ENCODE measurements around the gene POC1A.

POC1A gene

GRCh38 chr3:52176951-52177700, 22.9 kb upstream of the POC1A start:
- no peaks in the 10 kb centered on the region for H3K27me3 ChIP-seq (ENCODE audit: insufficient read depth, insufficient read length)
- H3K9me3 ChIP-seq (ENCODE audit: insufficient read depth, low read length), result no peaks in the 10 kb centered on the region
- H3K9ac ChIP-seq (ENCODE audit: insufficient read length, low read depth), result no peak overlapping the region
- no peak for DNase-seq (ENCODE audit: low read depth, low spot score)
- H3K4me1 ChIP-seq (ENCODE audit: insufficient read depth, insufficient read length), result peaks cover 18% of the 10 kb centered on the region
- TF ChIP-seq YY1 (IDR thresholded peaks at IDR 0.05; ENCODE audit: insufficient read depth, insufficient read length), result no peak
- no peak for TF ChIP-seq SUZ12 (IDR thresholded peaks at IDR 0.05; ENCODE audit: extremely low read depth, insufficient read depth, insufficient read length)
- TF ChIP-seq ZNF274 (IDR thresholded peaks at IDR 0.05; ENCODE audit: low read depth, low read length), result no peak
- no peak overlapping the region for H3K4me3 ChIP-seq (ENCODE audit: insufficient read length, low read depth)
- H3K36me3 ChIP-seq (ENCODE audit: insufficient read depth, insufficient read length, low read length), result no peaks in the 10 kb centered on the region

- no peak overlapping the region for H3K9ac ChIP-seq (ENCODE audit: insufficient read length, low read depth)
- no peaks in the 10 kb centered on the region for H3K27me3 ChIP-seq (ENCODE audit: insufficient read depth, insufficient read length)
- H3K9me3 ChIP-seq (ENCODE audit: insufficient read depth, low read length), result no peaks in the 10 kb centered on the region
- no peak for DNase-seq (ENCODE audit: low read depth, low spot score)
- TF ChIP-seq ZNF274 (IDR thresholded peaks at IDR 0.05; ENCODE audit: low read depth, low read length) (no peak), SUZ12 (IDR thresholded peaks at IDR 0.05; ENCODE audit: extremely low read depth, insufficient read depth, insufficient read length) (no peak), YY1 (IDR thresholded peaks at IDR 0.05; ENCODE audit: insufficient read depth, insufficient read length) (no peak)
- no peaks in the 10 kb centered on the region for H3K36me3 ChIP-seq (ENCODE audit: insufficient read depth, insufficient read length, low read length)
- no peak overlapping the region for H3K4me3 ChIP-seq (ENCODE audit: insufficient read length, low read depth)
- peaks cover 18% of the 10 kb centered on the region for H3K4me1 ChIP-seq (ENCODE audit: insufficient read depth, insufficient read length)
These were observed 22.0 kb upstream of the POC1A start for GRCh38 chr3:52176180-52176752.

- DNase-seq (ENCODE audit: low read depth, low spot score), result no peak
- Histone ChIP-seq H3K9me3 (ENCODE audit: insufficient read depth, low read length) (no peaks in the 10 kb centered on the region), H3K9ac (ENCODE audit: insufficient read length, low read depth) (no peak overlapping the region), H3K4me3 (ENCODE audit: insufficient read length, low read depth) (no peak overlapping the region), H3K27me3 (ENCODE audit: insufficient read depth, insufficient read length) (no peaks in the 10 kb centered on the region), H3K4me1 (ENCODE audit: insufficient read depth, insufficient read length) (peaks cover 18% of the 10 kb centered on the region), H3K36me3 (ENCODE audit: insufficient read depth, insufficient read length, low read length) (no peaks in the 10 kb centered on the region)
- TF ChIP-seq ZNF274 (IDR thresholded peaks at IDR 0.05; ENCODE audit: low read depth, low read length), result no peak
- no peak for TF ChIP-seq YY1 (IDR thresholded peaks at IDR 0.05; ENCODE audit: insufficient read depth, insufficient read length)
- TF ChIP-seq SUZ12 (IDR thresholded peaks at IDR 0.05; ENCODE audit: extremely low read depth, insufficient read depth, insufficient read length), result no peak
These were observed 21.4 kb upstream of the POC1A start for GRCh38 chr3:52175416-52176179.

- no peaks in the 10 kb centered on the region for H3K27me3 ChIP-seq (ENCODE audit: insufficient read depth, insufficient read length)
- H3K9me3 ChIP-seq (ENCODE audit: insufficient read depth, low read length), result no peaks in the 10 kb centered on the region
- H3K36me3 ChIP-seq (ENCODE audit: insufficient read depth, insufficient read length, low read length), result no peaks in the 10 kb centered on the region
- no peak for DNase-seq (ENCODE audit: low read depth, low spot score)
- no peak overlapping the region for H3K9ac ChIP-seq (ENCODE audit: insufficient read length, low read depth)
- H3K4me1 ChIP-seq (ENCODE audit: insufficient read depth, insufficient read length), result peaks cover 18% of the 10 kb centered on the region
- H3K4me3 ChIP-seq (ENCODE audit: insufficient read length, low read depth), result no peak overlapping the region
- TF ChIP-seq YY1 (IDR thresholded peaks at IDR 0.05; ENCODE audit: insufficient read depth, insufficient read length) (no peak), ZNF274 (IDR thresholded peaks at IDR 0.05; ENCODE audit: low read depth, low read length) (no peak), SUZ12 (IDR thresholded peaks at IDR 0.05; ENCODE audit: extremely low read depth, insufficient read depth, insufficient read length) (no peak)
These were observed 20.7 kb upstream of the POC1A start for GRCh38 chr3:52174896-52175295.

- no peak for TF ChIP-seq ZNF274 (IDR thresholded peaks at IDR 0.05; ENCODE audit: low read depth, low read length)
- TF ChIP-seq SUZ12 (IDR thresholded peaks at IDR 0.05; ENCODE audit: extremely low read depth, insufficient read depth, insufficient read length), result no peak
- no peak for TF ChIP-seq YY1 (IDR thresholded peaks at IDR 0.05; ENCODE audit: insufficient read depth, insufficient read length)
- H3K9me3 ChIP-seq (ENCODE audit: insufficient read depth, low read length), result no peaks in the 10 kb centered on the region
- peaks cover 18% of the 10 kb centered on the region for H3K4me1 ChIP-seq (ENCODE audit: insufficient read depth, insufficient read length)
- H3K36me3 ChIP-seq (ENCODE audit: insufficient read depth, insufficient read length, low read length), result no peaks in the 10 kb centered on the region
- H3K9ac ChIP-seq (ENCODE audit: insufficient read length, low read depth), result no peak overlapping the region
- H3K4me3 ChIP-seq (ENCODE audit: insufficient read length, low read depth), result no peak overlapping the region
- no peaks in the 10 kb centered on the region for H3K27me3 ChIP-seq (ENCODE audit: insufficient read depth, insufficient read length)
- no peak for DNase-seq (ENCODE audit: low read depth, low spot score)
These were observed 18.9 kb upstream of the POC1A start for GRCh38 chr3:52173101-52173500.

DNA sequence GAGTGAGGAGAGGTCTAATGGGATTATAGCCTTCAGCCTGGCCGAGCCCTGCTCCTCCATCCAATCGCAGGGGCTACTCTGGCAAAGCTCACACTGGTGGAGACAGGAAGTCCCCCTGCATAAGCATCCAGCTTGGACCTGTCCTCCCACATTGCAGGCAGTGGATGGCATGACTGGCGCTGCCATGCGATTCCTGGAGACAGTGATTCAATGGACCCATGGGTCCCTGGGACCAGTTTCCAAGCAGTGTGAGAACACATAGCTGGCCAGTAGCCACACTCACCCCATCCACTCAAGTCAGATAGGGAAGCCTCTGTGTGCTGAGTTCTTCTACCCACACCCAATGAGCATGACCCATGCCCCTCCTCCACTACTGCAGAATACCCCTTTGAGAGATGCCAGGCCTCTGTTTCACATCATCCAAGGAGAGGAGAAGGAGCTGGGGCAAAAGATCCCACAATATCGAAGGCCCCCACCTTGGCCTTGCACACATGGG, 18.1 kb upstream of the POC1A start:
- Histone ChIP-seq H3K9me3 (ENCODE audit: insufficient read depth, low read length) (no peaks in the 10 kb centered on the region), H3K27me3 (ENCODE audit: insufficient read depth, insufficient read length) (no peaks in the 10 kb centered on the region), H3K36me3 (ENCODE audit: insufficient read depth, insufficient read length, low read length) (no peaks in the 10 kb centered on the region), H3K9ac (ENCODE audit: insufficient read length, low read depth) (no peak overlapping the region), H3K4me3 (ENCODE audit: insufficient read length, low read depth) (no peak overlapping the region), H3K4me1 (ENCODE audit: insufficient read depth, insufficient read length) (peaks cover 14% of the 10 kb centered on the region)
- DNase-seq (ENCODE audit: low read depth, low spot score), result no peak
- TF ChIP-seq ZNF274 (IDR thresholded peaks at IDR 0.05; ENCODE audit: low read depth, low read length) (no peak), SUZ12 (IDR thresholded peaks at IDR 0.05; ENCODE audit: extremely low read depth, insufficient read depth, insufficient read length) (no peak), YY1 (IDR thresholded peaks at IDR 0.05; ENCODE audit: insufficient read depth, insufficient read length) (no peak)

Measured in NT2/D1 (cell line).